ENCODE data around the gene PUM2.

Gene PUM2

DNA sequence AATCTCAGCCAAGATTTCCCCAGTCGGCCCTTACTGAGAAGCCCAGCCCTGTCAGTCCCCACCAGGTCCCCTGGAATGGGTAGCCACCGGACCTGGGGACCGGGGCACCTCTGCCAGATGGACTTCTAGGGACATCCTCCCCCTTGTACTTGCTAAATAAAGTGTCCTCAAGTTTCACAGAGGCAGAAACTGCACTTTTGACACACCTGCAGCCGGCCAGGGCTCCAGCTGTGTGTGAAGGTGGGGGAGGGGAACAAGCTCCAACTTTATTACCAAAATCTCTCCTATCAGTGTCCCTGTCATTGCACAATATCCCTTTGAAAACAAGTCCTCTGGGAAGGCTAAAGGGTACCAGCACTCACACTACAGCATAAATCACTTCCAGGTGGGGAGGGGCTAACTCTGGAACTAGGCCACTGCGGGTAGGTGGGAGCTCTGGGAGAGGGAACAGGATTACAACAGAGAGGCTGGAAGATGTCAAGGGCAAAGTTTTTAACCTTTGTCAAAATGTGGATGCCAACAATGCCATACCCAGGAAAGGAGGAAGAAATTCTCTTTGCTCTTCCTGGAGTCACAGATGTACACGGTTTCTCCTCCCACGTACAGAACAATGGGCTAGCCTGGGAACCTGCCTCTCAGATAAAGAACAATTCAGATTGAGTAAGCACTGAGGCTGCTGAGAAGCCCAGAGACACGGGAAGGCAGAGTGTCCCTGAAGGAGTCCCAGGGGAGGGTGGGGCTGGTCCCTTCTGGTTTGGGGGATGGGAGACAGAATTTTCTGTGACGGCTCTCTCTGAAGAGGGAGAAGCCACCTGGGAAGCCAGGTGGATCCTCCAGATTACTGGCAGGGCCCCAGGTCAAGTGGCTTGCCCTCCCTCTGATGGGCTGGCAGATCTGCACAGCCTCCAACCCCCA, 136.7 kb downstream of the PUM2 start:
- H3K9ac ChIP-seq (ENCODE audit: insufficient read length): no peak overlapping the region
- no peak overlapping the region for H3K27ac ChIP-seq
- H3K36me3 ChIP-seq (ENCODE audit: insufficient read depth, low read length): no peaks in the 10 kb centered on the region
- DNase-seq (ENCODE audit: low read depth, low spot score): no peak
- no peak for TF ChIP-seq POLR2AphosphoS5 (IDR thresholded peaks at IDR 0.05; ENCODE audit: borderline replicate concordance, low read depth, low read length)
- TF ChIP-seq FOXP2 (optimal IDR thresholded peaks at IDR 0.05; ENCODE audit: control extremely low read depth, extremely low read length, insufficient read depth): no peak
- TF ChIP-seq EZH2 (IDR thresholded peaks at IDR 0.05): no peak
- H3K4me3 ChIP-seq: no peak overlapping the region
- no peaks in the 10 kb centered on the region for H3K9me3 ChIP-seq (ENCODE audit: low read depth, low read length)

DNA sequence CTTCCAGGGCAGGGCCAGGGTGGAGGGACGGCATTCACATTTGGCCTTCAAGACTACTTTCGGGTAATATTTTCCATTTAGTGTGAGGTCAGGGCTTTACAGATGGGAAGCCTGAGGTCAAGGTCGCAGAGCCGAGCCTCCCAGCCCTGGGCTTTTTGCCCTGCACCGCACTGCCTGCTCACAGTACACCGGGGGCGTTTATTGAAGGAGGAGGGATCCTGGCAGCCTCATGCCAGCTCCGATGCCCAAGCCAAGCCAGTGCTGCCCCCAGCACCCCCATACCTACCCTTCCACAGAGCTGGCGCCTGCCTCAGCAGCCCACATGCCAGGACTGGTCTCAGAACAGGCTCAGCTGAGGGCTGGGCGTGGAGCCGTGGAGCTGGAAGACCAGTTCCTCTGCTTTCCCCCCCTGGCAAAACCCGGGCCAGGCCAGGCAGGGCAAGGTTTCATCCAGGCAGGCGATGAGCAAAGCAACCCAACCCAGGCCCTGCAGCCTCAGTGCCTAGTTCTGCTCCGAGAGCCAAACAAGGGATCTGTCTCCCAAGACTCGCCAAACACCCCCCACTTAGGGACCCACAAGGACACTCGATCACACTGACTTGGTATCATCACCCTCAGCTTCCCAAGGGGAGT, 137.7 kb downstream of the PUM2 start:
- Histone ChIP-seq H3K36me3 (ENCODE audit: insufficient read depth, low read length) (no peaks in the 10 kb centered on the region), H3K4me3 (0 out of 2 replicates have a peak overlapping the region, but pooled peaks have one; percentile 5), H3K27ac (no peak overlapping the region), H3K9ac (ENCODE audit: insufficient read length) (peak overlapping the region; percentile 15), H3K9me3 (ENCODE audit: low read depth, low read length) (no peaks in the 10 kb centered on the region)
- DNase-seq (ENCODE audit: low read depth, low spot score): no peak
- TF ChIP-seq POLR2AphosphoS5 (IDR thresholded peaks at IDR 0.05; ENCODE audit: borderline replicate concordance, low read depth, low read length) (no peak), EZH2 (IDR thresholded peaks at IDR 0.05) (no peak), FOXP2 (optimal IDR thresholded peaks at IDR 0.05; ENCODE audit: control extremely low read depth, extremely low read length, insufficient read depth) (no peak)

DNA sequence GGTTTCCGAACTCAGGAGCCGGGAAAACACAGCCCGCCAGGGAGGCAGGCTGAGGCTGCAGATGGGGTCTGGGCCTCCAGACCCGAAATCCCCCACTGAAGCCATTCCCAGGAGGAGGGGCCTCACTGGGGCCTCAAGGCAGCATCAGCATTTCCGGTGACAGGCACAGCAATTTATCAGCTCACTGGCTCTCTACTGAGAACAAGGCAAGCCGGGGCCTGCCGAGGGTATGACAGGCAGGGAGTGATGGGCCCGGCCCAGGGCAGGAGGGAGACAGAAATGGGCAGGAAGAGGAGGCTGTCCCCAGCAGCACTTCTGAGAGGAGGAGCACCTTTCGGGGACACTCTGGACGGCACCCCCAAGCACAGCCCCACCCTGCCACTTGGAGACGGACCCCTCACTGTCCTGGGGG, 138.2 kb downstream of the PUM2 start:
- DNase-seq (ENCODE audit: low read depth, low spot score): no peak
- Histone ChIP-seq H3K36me3 (ENCODE audit: insufficient read depth, low read length) (no peaks in the 10 kb centered on the region), H3K4me3 (0 out of 2 replicates have a peak overlapping the region, but pooled peaks have one; percentile 5), H3K27ac (no peak overlapping the region), H3K9ac (ENCODE audit: insufficient read length) (no peak overlapping the region), H3K9me3 (ENCODE audit: low read depth, low read length) (no peaks in the 10 kb centered on the region)
- TF ChIP-seq POLR2AphosphoS5 (IDR thresholded peaks at IDR 0.05; ENCODE audit: borderline replicate concordance, low read depth, low read length): no peak
- no peak for TF ChIP-seq EZH2 (IDR thresholded peaks at IDR 0.05)
- no peak for TF ChIP-seq FOXP2 (optimal IDR thresholded peaks at IDR 0.05; ENCODE audit: control extremely low read depth, extremely low read length, insufficient read depth)

DNA sequence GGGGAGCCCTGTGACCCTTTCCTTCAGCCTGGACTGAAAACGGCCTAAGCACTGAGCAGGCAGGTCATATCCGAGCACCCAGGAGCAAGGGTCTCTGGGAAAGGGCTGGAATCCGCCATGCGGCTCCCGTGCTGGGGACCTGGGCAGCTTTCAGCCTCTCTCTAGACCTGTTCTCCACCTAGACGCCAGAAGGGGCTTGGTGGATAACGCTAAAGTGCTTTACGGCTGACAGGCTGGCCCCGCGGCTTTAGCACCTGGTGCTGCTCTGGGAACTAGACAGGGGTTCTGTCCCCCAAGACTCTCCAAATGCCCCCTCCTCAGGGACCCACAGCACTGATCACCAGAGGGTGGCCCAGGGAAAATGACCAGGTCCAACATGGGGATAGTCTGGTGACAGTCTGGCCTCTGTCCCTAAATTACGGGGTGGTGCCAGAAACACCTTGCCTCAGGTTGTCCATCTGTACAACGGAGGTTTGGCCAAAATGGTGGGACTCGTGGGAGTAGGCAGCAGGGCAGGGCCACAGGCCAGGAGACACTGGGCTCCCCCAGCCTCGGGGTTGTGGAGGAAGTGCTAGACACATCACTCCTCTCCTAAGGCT, 138.7 kb downstream of the PUM2 start:
- H3K9ac ChIP-seq (ENCODE audit: insufficient read length): no peak overlapping the region
- no peak for DNase-seq (ENCODE audit: low read depth, low spot score)
- TF ChIP-seq FOXP2 (optimal IDR thresholded peaks at IDR 0.05; ENCODE audit: control extremely low read depth, extremely low read length, insufficient read depth) (no peak), EZH2 (IDR thresholded peaks at IDR 0.05) (no peak), POLR2AphosphoS5 (IDR thresholded peaks at IDR 0.05; ENCODE audit: borderline replicate concordance, low read depth, low read length) (no peak)
- H3K27ac ChIP-seq: no peak overlapping the region
- no peaks in the 10 kb centered on the region for H3K9me3 ChIP-seq (ENCODE audit: low read depth, low read length)
- no peaks in the 10 kb centered on the region for H3K36me3 ChIP-seq (ENCODE audit: insufficient read depth, low read length)
- H3K4me3 ChIP-seq: no peak overlapping the region

DNA sequence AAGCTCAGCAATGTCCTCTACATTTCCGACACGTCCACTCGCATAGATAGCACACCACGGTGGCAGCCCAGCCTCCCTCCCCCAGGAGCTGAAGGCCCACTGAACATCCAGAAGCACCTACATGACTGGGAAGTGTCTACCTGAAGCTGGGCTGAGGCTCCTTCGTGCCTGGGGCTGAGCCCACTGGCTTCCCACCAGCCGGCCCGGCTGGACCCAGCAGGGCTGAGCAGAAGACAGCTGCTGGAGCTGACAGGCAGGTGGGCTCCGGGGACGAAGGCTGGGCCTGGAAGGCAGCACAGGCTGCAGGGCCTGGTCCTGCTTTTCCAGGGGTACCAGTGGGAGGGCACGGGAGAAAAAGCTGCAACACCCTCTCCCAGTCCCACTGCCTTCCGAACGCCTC, 139.2 kb downstream of the PUM2 start:
- Histone ChIP-seq H3K4me3 (no peak overlapping the region), H3K9ac (ENCODE audit: insufficient read length) (no peak overlapping the region), H3K9me3 (ENCODE audit: low read depth, low read length) (no peaks in the 10 kb centered on the region), H3K27ac (no peak overlapping the region), H3K36me3 (ENCODE audit: insufficient read depth, low read length) (no peaks in the 10 kb centered on the region)
- DNase-seq (ENCODE audit: low read depth, low spot score): no peak
- no peak for TF ChIP-seq FOXP2 (optimal IDR thresholded peaks at IDR 0.05; ENCODE audit: control extremely low read depth, extremely low read length, insufficient read depth)
- no peak for TF ChIP-seq POLR2AphosphoS5 (IDR thresholded peaks at IDR 0.05; ENCODE audit: borderline replicate concordance, low read depth, low read length)
- TF ChIP-seq EZH2 (IDR thresholded peaks at IDR 0.05): no peak

DNA sequence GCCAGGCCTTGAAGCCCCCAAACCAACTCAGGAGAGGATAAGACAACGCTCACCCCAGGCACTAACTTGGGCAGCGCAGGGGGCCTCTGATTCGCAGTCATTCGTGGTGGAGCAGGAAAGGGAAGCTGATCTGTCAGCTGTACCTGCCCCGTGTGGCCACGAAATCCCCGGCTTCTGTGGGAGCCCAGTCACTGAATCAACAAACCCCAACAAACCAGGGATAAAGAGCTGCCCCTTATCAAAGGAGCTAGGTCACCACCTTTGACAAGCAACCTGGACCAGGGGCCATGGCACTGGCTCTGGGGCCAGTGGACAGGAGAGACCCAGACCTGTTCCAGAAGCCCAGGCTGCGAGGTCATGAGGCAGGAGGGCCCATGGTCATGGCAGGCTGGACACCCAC, 140.2 kb downstream of the PUM2 start:
- no peak for DNase-seq (ENCODE audit: low read depth, low spot score)
- Histone ChIP-seq H3K27ac (no peak overlapping the region), H3K36me3 (ENCODE audit: insufficient read depth, low read length) (no peaks in the 10 kb centered on the region), H3K9ac (ENCODE audit: insufficient read length) (no peak overlapping the region), H3K9me3 (ENCODE audit: low read depth, low read length) (no peaks in the 10 kb centered on the region), H3K4me3 (no peak overlapping the region)
- TF ChIP-seq FOXP2 (optimal IDR thresholded peaks at IDR 0.05; ENCODE audit: control extremely low read depth, extremely low read length, insufficient read depth) (no peak), POLR2AphosphoS5 (IDR thresholded peaks at IDR 0.05; ENCODE audit: borderline replicate concordance, low read depth, low read length) (no peak), EZH2 (IDR thresholded peaks at IDR 0.05) (no peak)

DNA sequence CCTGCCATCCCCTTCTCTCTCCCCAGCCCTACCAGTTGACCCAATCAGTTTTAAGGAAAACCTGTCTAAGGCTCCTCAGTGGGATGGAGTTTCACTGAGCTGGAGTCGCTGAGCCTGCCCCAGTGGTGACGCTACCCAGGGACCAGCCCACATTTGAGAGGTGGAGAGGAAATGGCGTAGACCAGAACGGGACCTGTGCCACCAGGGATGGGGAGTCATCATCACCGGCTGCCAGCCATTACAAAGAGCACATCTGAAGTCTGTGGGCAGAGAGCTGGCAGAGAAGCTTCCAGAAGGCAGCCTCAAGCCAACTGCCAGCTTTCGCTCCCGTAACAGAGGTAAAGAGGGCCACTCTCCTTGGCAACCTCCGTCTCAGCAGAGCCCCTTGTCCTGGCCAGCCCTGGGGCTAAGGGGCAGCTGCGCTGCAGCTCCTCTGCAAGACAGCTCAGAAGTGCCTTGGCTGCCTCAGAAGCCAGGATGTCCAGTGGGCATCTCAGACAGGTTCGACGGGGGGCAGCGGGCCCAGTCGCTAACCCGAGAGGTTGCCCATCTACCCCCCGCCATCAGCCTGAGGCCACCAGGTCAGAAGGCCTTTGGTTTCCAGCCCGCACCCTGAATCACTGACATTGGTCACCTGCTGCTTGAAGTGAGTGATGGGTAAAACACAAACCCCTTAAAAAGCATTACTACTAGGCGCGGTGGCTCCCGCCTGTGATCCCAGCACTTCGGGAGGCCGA, 141.1 kb downstream of the PUM2 start:
- Histone ChIP-seq H3K27ac (no peak overlapping the region), H3K4me3 (no peak overlapping the region), H3K9ac (ENCODE audit: insufficient read length) (no peak overlapping the region), H3K36me3 (ENCODE audit: insufficient read depth, low read length) (no peaks in the 10 kb centered on the region), H3K9me3 (ENCODE audit: low read depth, low read length) (no peaks in the 10 kb centered on the region)
- DNase-seq (ENCODE audit: low read depth, low spot score): no peak
- TF ChIP-seq EZH2 (IDR thresholded peaks at IDR 0.05): no peak
- no peak for TF ChIP-seq POLR2AphosphoS5 (IDR thresholded peaks at IDR 0.05; ENCODE audit: borderline replicate concordance, low read depth, low read length)
- TF ChIP-seq FOXP2 (optimal IDR thresholded peaks at IDR 0.05; ENCODE audit: control extremely low read depth, extremely low read length, insufficient read depth): no peak
